H1 (cell line): Measurements from ENCODE around the gene C9orf43.

Experiments used
- ATF3 ChIP-seq: IDR thresholded peaks from 2 replicates; pipeline ENCODE4 v1.6.1; 2011; ENCODE audit warnings: low read depth, mild to moderate bottlenecking, low read length; ENCODE audit not compliant: insufficient read depth
- CTBP2 ChIP-seq: IDR thresholded peaks from 2 replicates; pipeline ENCODE4 v1.7.0; 2011; ENCODE audit warnings: borderline replicate concordance, mild to moderate bottlenecking, moderate library complexity, mixed read lengths, low read length; ENCODE audit not compliant: insufficient read depth, insufficient read length
- CTCF ChIP-seq, 3 experiments: IDR thresholded peaks; 1 replicate in 2 of 3; 2 replicates in 1 of 3; pipeline versions ENCODE4 v1.5.1 to v1.6.1; 2011; ENCODE audit warnings: low read length in 3 of 3, mild to moderate bottlenecking in 3 of 3, inconsistent platforms in 2 of 3, low read depth in 1 of 3, moderate library complexity in 1 of 3; ENCODE audit not compliant: insufficient read depth in 1 of 3; ENCODE audit errors: control extremely low read depth in 1 of 3
- RNF2 ChIP-seq: fragments of 200-900, 300-1000 bp; sonication (generic); IDR thresholded peaks from 2 replicates; pipeline ENCODE4 v1.7.1; 2016; ENCODE audit warnings: borderline replicate concordance, low read depth, mild to moderate bottlenecking, antibody characterized with exemption, low read length; ENCODE audit not compliant: poor library complexity, severe bottlenecking; ENCODE audit errors: missing control alignments
- TAF1 ChIP-seq: IDR thresholded peaks from 2 replicates; pipeline ENCODE4 v1.6.1; 2011; ENCODE audit warnings: mild to moderate bottlenecking, low read depth, low read length

GRCh38 chr9:113368348-113368981 lies 42.1 kb upstream of the C9orf43 start:
- TF ChIP-seq RNF2 (no peak), CTCF (IDR thresholded peaks at IDR 0.05; ENCODE audit: control extremely low read depth in 1 of 3, insufficient read depth in 1 of 3, low read depth in 1 of 3, low read length in 3 of 3) (no peak), CTBP2 (no peak), TAF1 (no peak), ATF3 (no peak)
